GM23338 (cell line): ENCODE measurements around the gene NEMF.

ENCODE experiments used
- CREB1 ChIP-seq: fragments of 250-450 bp; sonication (Bioruptor Pico); IDR thresholded peaks from 2 replicates; pipeline ENCODE4 v1.5.0; 2020; ENCODE audit warnings: low read depth, mild to moderate bottlenecking, moderate library complexity
- EZH2 ChIP-seq: fragments of 200-600 bp; sonication (generic); IDR thresholded peaks from one replicate; pipeline ENCODE4 v1.8.0; 2017; ENCODE audit warnings: antibody characterized with exemption, mild to moderate bottlenecking, low read depth; ENCODE audit not compliant: unreplicated experiment
- EZH2phosphoT487 ChIP-seq: fragments of 200-600 bp; sonication (generic); IDR thresholded peaks from one replicate; pipeline ENCODE4 v1.8.1; 2018; ENCODE audit warnings: antibody characterized with exemption; ENCODE audit not compliant: unreplicated experiment
- JUNB ChIP-seq: IDR thresholded peaks from one replicate; pipeline ENCODE4 v1.6.1; 2016; ENCODE audit warnings: antibody characterized with exemption; ENCODE audit not compliant: unreplicated experiment
- NANOG ChIP-seq: IDR thresholded peaks from 2 replicates; pipeline ENCODE4 v1.6.1; 2016; ENCODE audit warnings: antibody characterized with exemption, borderline replicate concordance
- POLR2AphosphoS5 ChIP-seq: IDR thresholded peaks from 2 replicates; pipeline ENCODE4 v1.6.1; 2016; ENCODE audit warnings: antibody characterized with exemption, low read depth
- STAT1 ChIP-seq: IDR thresholded peaks from one replicate; pipeline ENCODE4 v1.6.1; 2016; ENCODE audit warnings: antibody characterized with exemption; ENCODE audit not compliant: unreplicated experiment
- TF ChIP-seq, protein P1 (sequence below), 2 experiments: fragments of 200-600 bp in 1 of 2; sonication (generic) in 1 of 2; conservative IDR thresholded peaks; 2 replicates each; pipeline versions ENCODE4 v1.5.1 to v1.6.1; 2016 to 2017; ENCODE audit warnings: antibody characterized with exemption in 2 of 2, low read depth in 2 of 2, mild to moderate bottlenecking in 2 of 2, moderate library complexity in 1 of 2
- TF ChIP-seq, protein P2 (sequence below): IDR thresholded peaks from one replicate; pipeline ENCODE4 v1.6.1; 2018; ENCODE audit warnings: antibody characterized with exemption; ENCODE audit not compliant: unreplicated experiment

DNA sequence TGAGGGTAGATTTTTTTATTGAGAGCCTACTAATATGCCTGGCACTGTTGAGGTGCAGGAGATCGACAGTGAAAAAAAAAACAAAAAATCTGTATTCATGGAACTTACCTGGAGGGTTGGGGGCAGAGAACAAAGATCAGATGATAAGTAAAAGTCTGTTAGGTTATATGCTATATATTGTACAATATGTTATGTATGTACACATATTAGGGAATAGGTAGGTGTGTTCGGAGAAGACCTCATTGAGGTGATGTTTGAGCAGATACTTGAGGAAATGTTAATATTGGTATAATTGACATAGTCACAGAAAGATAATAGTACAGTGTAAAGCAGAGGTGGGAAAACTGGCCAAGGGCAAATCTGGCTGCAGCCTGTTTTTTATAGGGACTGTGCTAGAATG lies 45.9 kb upstream of the NEMF start:
- TF ChIP-seq CREB1 (CRISPR knock-in tag) (no peak), EZH2 (no peak), NANOG (no peak), POLR2AphosphoS5 (no peak), EZH2phosphoT487 (no peak), JUNB (no peak), STAT1 (no peak)
- TF ChIP-seq, protein P1, sequence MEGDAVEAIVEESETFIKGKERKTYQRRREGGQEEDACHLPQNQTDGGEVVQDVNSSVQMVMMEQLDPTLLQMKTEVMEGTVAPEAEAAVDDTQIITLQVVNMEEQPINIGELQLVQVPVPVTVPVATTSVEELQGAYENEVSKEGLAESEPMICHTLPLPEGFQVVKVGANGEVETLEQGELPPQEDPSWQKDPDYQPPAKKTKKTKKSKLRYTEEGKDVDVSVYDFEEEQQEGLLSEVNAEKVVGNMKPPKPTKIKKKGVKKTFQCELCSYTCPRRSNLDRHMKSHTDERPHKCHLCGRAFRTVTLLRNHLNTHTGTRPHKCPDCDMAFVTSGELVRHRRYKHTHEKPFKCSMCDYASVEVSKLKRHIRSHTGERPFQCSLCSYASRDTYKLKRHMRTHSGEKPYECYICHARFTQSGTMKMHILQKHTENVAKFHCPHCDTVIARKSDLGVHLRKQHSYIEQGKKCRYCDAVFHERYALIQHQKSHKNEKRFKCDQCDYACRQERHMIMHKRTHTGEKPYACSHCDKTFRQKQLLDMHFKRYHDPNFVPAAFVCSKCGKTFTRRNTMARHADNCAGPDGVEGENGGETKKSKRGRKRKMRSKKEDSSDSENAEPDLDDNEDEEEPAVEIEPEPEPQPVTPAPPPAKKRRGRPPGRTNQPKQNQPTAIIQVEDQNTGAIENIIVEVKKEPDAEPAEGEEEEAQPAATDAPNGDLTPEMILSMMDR (conservative IDR thresholded peaks at IDR 0.05; ENCODE audit: low read depth in 2 of 2) = no peak
- TF ChIP-seq, protein P2, sequence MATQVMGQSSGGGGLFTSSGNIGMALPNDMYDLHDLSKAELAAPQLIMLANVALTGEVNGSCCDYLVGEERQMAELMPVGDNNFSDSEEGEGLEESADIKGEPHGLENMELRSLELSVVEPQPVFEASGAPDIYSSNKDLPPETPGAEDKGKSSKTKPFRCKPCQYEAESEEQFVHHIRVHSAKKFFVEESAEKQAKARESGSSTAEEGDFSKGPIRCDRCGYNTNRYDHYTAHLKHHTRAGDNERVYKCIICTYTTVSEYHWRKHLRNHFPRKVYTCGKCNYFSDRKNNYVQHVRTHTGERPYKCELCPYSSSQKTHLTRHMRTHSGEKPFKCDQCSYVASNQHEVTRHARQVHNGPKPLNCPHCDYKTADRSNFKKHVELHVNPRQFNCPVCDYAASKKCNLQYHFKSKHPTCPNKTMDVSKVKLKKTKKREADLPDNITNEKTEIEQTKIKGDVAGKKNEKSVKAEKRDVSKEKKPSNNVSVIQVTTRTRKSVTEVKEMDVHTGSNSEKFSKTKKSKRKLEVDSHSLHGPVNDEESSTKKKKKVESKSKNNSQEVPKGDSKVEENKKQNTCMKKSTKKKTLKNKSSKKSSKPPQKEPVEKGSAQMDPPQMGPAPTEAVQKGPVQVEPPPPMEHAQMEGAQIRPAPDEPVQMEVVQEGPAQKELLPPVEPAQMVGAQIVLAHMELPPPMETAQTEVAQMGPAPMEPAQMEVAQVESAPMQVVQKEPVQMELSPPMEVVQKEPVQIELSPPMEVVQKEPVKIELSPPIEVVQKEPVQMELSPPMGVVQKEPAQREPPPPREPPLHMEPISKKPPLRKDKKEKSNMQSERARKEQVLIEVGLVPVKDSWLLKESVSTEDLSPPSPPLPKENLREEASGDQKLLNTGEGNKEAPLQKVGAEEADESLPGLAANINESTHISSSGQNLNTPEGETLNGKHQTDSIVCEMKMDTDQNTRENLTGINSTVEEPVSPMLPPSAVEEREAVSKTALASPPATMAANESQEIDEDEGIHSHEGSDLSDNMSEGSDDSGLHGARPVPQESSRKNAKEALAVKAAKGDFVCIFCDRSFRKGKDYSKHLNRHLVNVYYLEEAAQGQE = no peak
